ENCODE measurements around the gene YAP1. TPM values are rescaled to one million over a fixed set of nuclear protein-coding genes. Genes with fewer than 3 reads are reported as not detected.
A peak's percentile ranks its signal among the peaks of the same experiment; 100 is the strongest.

Gene YAP1
- total RNA-seq, 1 experiment from 2014 or later = 57.5 TPM

DNA sequence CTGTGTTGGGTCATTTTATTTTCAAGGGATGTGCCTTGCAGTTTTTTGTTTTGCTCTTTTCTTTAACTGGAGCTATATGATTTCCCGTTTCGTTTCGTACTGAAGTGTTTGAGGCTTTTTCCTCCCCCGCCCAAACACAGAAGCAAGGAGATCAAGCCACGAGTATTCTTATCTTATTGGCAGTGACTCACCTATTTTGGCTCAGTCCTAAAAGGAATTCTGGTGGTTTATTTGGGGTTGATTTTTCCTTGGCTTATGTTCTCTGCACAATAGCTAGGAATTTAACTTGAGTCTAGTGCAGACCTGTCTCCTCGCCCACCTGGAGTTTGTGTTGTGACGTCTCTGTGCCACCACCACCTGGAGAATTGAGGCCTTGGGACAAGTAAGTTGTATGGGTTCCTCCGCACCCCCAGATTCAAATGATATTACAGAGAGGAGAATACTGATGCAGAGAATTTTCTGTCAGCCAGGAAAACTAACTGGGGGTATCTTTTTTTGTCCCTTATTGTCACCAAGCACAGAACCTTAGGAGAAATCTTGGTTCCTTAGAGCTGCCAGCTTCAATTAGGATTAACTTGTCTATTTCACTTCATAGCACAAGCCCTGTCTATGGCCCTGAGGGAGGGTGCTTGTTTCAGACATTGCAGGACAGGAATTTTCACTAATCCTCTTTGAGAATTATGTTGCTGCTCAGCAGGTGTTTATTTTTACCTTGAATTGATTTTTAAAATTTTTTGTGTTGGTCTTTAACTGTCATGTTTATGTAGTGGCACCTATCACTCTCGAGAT lies 116.6 kb downstream of the YAP1 start:
- intact Hi-C loops (cut with micrococcal nuclease; ENCODE audit: unreplicated experiment) = loop anchor here (5.0 kb wide), 1 partner anchor 115 kb away; the partner anchor contains the start of gene YAP1
- TF ChIP-seq, protein P1, sequence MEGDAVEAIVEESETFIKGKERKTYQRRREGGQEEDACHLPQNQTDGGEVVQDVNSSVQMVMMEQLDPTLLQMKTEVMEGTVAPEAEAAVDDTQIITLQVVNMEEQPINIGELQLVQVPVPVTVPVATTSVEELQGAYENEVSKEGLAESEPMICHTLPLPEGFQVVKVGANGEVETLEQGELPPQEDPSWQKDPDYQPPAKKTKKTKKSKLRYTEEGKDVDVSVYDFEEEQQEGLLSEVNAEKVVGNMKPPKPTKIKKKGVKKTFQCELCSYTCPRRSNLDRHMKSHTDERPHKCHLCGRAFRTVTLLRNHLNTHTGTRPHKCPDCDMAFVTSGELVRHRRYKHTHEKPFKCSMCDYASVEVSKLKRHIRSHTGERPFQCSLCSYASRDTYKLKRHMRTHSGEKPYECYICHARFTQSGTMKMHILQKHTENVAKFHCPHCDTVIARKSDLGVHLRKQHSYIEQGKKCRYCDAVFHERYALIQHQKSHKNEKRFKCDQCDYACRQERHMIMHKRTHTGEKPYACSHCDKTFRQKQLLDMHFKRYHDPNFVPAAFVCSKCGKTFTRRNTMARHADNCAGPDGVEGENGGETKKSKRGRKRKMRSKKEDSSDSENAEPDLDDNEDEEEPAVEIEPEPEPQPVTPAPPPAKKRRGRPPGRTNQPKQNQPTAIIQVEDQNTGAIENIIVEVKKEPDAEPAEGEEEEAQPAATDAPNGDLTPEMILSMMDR (IDR thresholded peaks at IDR 0.05; ENCODE audit: unreplicated experiment) = no peak
- BruUV-seq (replicated peaks) = no TSS peak
- H3K4me1 Mint-ChIP-seq (ENCODE audit: low read depth, unreplicated experiment) = peaks cover 38% of the 10 kb centered on the region
- peak overlapping the region; percentile 53 for H3K4me3 Mint-ChIP-seq (ENCODE audit: low read depth, unreplicated experiment)
- peak overlapping the region; percentile 94 for H3K27ac Mint-ChIP-seq (ENCODE audit: unreplicated experiment)
- peak; percentile 10 for DNase-seq
- no peaks in the 10 kb centered on the region for H3K9me3 Mint-ChIP-seq (ENCODE audit: low read depth, unreplicated experiment)
- no peaks in the 10 kb centered on the region for H3K27me3 Mint-ChIP-seq (ENCODE audit: unreplicated experiment)
- CTCF ChIA-PET = interaction anchor here (0.6 to 1.0 kb wide), 3 partner anchors 8 to 219 kb away, joined by 3 read pairs; no protein-coding TSS in a partner anchor
- peaks cover 18% of the 10 kb centered on the region for H3K36me3 Mint-ChIP-seq (ENCODE audit: insufficient read depth, unreplicated experiment)

DNA sequence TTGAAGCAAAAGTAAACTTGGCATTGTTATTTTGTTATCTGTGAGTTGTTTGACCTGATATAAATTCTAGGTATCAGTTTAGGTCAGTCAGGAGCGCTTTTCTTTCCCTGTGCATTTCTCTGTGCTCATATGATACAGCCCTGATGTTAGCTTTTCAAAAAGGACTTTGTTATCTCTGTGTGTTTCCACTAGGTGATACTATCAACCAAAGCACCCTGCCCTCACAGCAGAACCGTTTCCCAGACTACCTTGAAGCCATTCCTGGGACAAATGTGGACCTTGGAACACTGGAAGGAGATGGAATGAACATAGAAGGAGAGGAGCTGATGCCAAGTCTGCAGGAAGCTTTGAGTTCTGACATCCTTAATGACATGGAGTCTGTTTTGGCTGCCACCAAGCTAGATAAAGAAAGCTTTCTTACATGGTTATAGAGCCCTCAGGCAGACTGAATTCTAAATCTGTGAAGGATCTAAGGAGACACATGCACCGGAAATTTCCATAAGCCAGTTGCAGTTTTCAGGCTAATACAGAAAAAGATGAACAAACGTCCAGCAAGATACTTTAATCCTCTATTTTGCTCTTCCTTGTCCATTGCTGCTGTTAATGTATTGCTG lies 119.4 kb downstream of the YAP1 start:
- intact Hi-C loops (cut with micrococcal nuclease; ENCODE audit: unreplicated experiment) = loop anchor here (5.0 kb wide), 1 partner anchor 117 kb away; the partner anchor contains the start of gene YAP1
- no peaks in the 10 kb centered on the region for H3K9me3 Mint-ChIP-seq (ENCODE audit: low read depth, unreplicated experiment)
- peaks cover 38% of the 10 kb centered on the region for H3K4me1 Mint-ChIP-seq (ENCODE audit: low read depth, unreplicated experiment)
- CTCF ChIA-PET = interaction anchor here (1.1 to 1.6 kb wide), 2 partner anchors 39 to 50 kb away, joined by 4 to 5 read pairs; no protein-coding TSS in a partner anchor
- TF ChIP-seq, protein P1 (IDR thresholded peaks at IDR 0.05; ENCODE audit: unreplicated experiment) = no peak
- no peak for DNase-seq
- BruUV-seq (replicated peaks) = no TSS peak
- peaks cover 18% of the 10 kb centered on the region for H3K36me3 Mint-ChIP-seq (ENCODE audit: insufficient read depth, unreplicated experiment)
- H3K27me3 Mint-ChIP-seq (ENCODE audit: unreplicated experiment) = no peaks in the 10 kb centered on the region
- H3K4me3 Mint-ChIP-seq (ENCODE audit: low read depth, unreplicated experiment) = no peak overlapping the region
- H3K27ac Mint-ChIP-seq (ENCODE audit: unreplicated experiment) = no peak overlapping the region

DNA sequence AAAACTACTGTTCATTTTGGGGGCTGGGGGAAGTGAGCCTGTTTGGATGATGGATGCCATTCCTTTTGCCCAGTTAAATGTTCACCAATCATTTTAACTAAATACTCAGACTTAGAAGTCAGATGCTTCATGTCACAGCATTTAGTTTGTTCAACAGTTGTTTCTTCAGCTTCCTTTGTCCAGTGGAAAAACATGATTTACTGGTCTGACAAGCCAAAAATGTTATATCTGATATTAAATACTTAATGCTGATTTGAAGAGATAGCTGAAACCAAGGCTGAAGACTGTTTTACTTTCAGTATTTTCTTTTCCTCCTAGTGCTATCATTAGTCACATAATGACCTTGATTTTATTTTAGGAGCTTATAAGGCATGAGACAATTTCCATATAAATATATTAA lies 119.9 kb downstream of the YAP1 start:
- no TSS peak for BruUV-seq (replicated peaks)
- CTCF ChIA-PET = interaction anchor here (1.1 to 1.6 kb wide), 2 partner anchors 39 to 51 kb away, joined by 4 to 5 read pairs; no protein-coding TSS in a partner anchor
- peaks cover 18% of the 10 kb centered on the region for H3K36me3 Mint-ChIP-seq (ENCODE audit: insufficient read depth, unreplicated experiment)

DNA sequence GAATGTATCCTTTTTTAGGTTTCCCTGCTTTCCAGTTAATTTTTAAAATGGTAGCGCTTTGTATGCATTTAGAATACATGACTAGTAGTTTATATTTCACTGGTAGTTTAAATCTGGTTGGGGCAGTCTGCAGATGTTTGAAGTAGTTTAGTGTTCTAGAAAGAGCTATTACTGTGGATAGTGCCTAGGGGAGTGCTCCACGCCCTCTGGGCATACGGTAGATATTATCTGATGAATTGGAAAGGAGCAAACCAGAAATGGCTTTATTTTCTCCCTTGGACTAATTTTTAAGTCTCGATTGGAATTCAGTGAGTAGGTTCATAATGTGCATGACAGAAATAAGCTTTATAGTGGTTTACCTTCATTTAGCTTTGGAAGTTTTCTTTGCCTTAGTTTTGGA lies 120.7 kb downstream of the YAP1 start:
- no peaks in the 10 kb centered on the region for H3K9me3 Mint-ChIP-seq (ENCODE audit: low read depth, unreplicated experiment)
- BruUV-seq (replicated peaks) = no TSS peak
- H3K27me3 Mint-ChIP-seq (ENCODE audit: unreplicated experiment) = no peaks in the 10 kb centered on the region
- CTCF ChIA-PET = no interaction called here
- no peak overlapping the region for H3K27ac Mint-ChIP-seq (ENCODE audit: unreplicated experiment)
- TF ChIP-seq, protein P1 (IDR thresholded peaks at IDR 0.05; ENCODE audit: unreplicated experiment) = no peak
- H3K4me3 Mint-ChIP-seq (ENCODE audit: low read depth, unreplicated experiment) = no peak overlapping the region
- H3K36me3 Mint-ChIP-seq (ENCODE audit: insufficient read depth, unreplicated experiment) = peaks cover 11% of the 10 kb centered on the region
- no peak for DNase-seq
- intact Hi-C loops (cut with micrococcal nuclease; ENCODE audit: unreplicated experiment) = no loop called here
- H3K4me1 Mint-ChIP-seq (ENCODE audit: low read depth, unreplicated experiment) = peaks cover 30% of the 10 kb centered on the region

More for the DNA sequence above, 119.9 kb downstream of the YAP1 start:
- H3K4me3 Mint-ChIP-seq (ENCODE audit: low read depth, unreplicated experiment) = no peak overlapping the region
- no peaks in the 10 kb centered on the region for H3K27me3 Mint-ChIP-seq (ENCODE audit: unreplicated experiment)
- no peaks in the 10 kb centered on the region for H3K9me3 Mint-ChIP-seq (ENCODE audit: low read depth, unreplicated experiment)
- DNase-seq = no peak
- TF ChIP-seq, protein P1 (IDR thresholded peaks at IDR 0.05; ENCODE audit: unreplicated experiment) = no peak
- H3K4me1 Mint-ChIP-seq (ENCODE audit: low read depth, unreplicated experiment) = peaks cover 37% of the 10 kb centered on the region
- intact Hi-C loops (cut with micrococcal nuclease; ENCODE audit: unreplicated experiment) = no loop called here
- H3K27ac Mint-ChIP-seq (ENCODE audit: unreplicated experiment) = no peak overlapping the region

Data from Calu3 (cell line).